BE2C (cell line): ENCODE data around the gene PGLYRP1.

Source experiments
- DNase-seq: peaks from one replicate; pipeline ENCODE4 v3.0.0-alpha.2; 2020
- H3K27me3 ChIP-seq: fragments of 250-450 bp; sonication (Bioruptor Pico); 2 replicates; pipeline ENCODE4 v1.5.1; 2020; ENCODE audit warnings: mild to moderate bottlenecking
- H3K36me3 ChIP-seq: fragments of 250-450 bp; sonication (Bioruptor Pico); 2 replicates; pipeline ENCODE4 v1.5.1; 2020; ENCODE audit warnings: mild to moderate bottlenecking
- H3K4me1 ChIP-seq: fragments of 250-450 bp; sonication (Bioruptor Pico); 2 replicates; pipeline ENCODE4 v1.5.1; 2020
- H3K4me3 ChIP-seq: 2 replicates; pipeline ENCODE4 v1.5.1; 2011; ENCODE audit warnings: low read depth, low read length
- H3K9me3 ChIP-seq: fragments of 250-450 bp; sonication (Bioruptor Pico); 2 replicates; pipeline ENCODE4 v1.5.1; 2020
- CTCF ChIP-seq: IDR thresholded peaks from 2 replicates; pipeline ENCODE4 v1.5.1; 2012; ENCODE audit warnings: mild to moderate bottlenecking, low read depth, low read length

The PGLYRP1 gene

GRCh38 chr19:45995715-45996385, 27.0 kb downstream of the PGLYRP1 start:
- H3K9me3 ChIP-seq = no peaks in the 10 kb centered on the region
- peaks cover 4% of the 10 kb centered on the region; the same call in 1 of the 2 replicates for H3K4me1 ChIP-seq
- peak overlapping the region; percentile 88 for H3K4me3 ChIP-seq
- no peaks in the 10 kb centered on the region for H3K27me3 ChIP-seq
- no peak for TF ChIP-seq CTCF
- no peaks in the 10 kb centered on the region for H3K36me3 ChIP-seq
- DNase-seq = no peak

- Histone ChIP-seq H3K4me3 (peak within 1 kb of the TSS; percentile 88), H3K9me3 (no peaks in the 10 kb centered on the region), H3K4me1 (peaks cover 4% of the 10 kb centered on the region; the same call in 1 of the 2 replicates), H3K27me3 (no peaks in the 10 kb centered on the region), H3K36me3 (no peaks in the 10 kb centered on the region)
- TF ChIP-seq CTCF = no peak
- peak; percentile 96 for DNase-seq
These were observed 27.7 kb downstream of the PGLYRP1 start, which contains the start of gene CCDC61 for GRCh38 chr19:45994998-45995714. Gene CCDC61 (plus strand): TSS chr19:45995467. CDS start chr19:46003019, 7,552 bp downstream.

GRCh38 chr19:45994456-45994997, 28.3 kb downstream of the PGLYRP1 start:
- no peak for TF ChIP-seq CTCF
- H3K4me1 ChIP-seq = peaks cover 1% of the 10 kb centered on the region; the same call in 1 of the 2 replicates
- H3K27me3 ChIP-seq = no peaks in the 10 kb centered on the region

GRCh38 chr19:45990113-45990728, 32.6 kb downstream of the PGLYRP1 start:
- Histone ChIP-seq H3K27me3 (no peaks in the 10 kb centered on the region), H3K36me3 (no peaks in the 10 kb centered on the region), H3K4me1 (no peaks in the 10 kb centered on the region), H3K9me3 (no peaks in the 10 kb centered on the region), H3K4me3 (no peak overlapping the region)
- no peak for TF ChIP-seq CTCF
- DNase-seq = no peak

More at GRCh38 chr19:45994456-45994997, 28.3 kb downstream of the PGLYRP1 start:
- no peaks in the 10 kb centered on the region for H3K9me3 ChIP-seq
- no peak for DNase-seq
- H3K36me3 ChIP-seq = no peaks in the 10 kb centered on the region
- H3K4me3 ChIP-seq = peak overlapping the region; percentile 71

GRCh38 chr19:45985321-45985720, 37.5 kb downstream of the PGLYRP1 start:
- DNase-seq = no peak
- Histone ChIP-seq H3K4me1 (no peaks in the 10 kb centered on the region), H3K9me3 (no peaks in the 10 kb centered on the region), H3K4me3 (no peak overlapping the region), H3K27me3 (no peaks in the 10 kb centered on the region), H3K36me3 (no peaks in the 10 kb centered on the region)
- TF ChIP-seq CTCF = no peak
